ENCODE results near the gene SFSWAP. TPM values are rescaled to one million over a fixed set of nuclear protein-coding genes. Genes with fewer than 3 reads are reported as not detected.

The SFSWAP gene
- total and polyA plus RNA-seq, 2 of the 13 experiments (the other 11 are each of a cell fraction or from before 2014, with no cell fraction given) = 17.1 to 27.7 TPM

DNA sequence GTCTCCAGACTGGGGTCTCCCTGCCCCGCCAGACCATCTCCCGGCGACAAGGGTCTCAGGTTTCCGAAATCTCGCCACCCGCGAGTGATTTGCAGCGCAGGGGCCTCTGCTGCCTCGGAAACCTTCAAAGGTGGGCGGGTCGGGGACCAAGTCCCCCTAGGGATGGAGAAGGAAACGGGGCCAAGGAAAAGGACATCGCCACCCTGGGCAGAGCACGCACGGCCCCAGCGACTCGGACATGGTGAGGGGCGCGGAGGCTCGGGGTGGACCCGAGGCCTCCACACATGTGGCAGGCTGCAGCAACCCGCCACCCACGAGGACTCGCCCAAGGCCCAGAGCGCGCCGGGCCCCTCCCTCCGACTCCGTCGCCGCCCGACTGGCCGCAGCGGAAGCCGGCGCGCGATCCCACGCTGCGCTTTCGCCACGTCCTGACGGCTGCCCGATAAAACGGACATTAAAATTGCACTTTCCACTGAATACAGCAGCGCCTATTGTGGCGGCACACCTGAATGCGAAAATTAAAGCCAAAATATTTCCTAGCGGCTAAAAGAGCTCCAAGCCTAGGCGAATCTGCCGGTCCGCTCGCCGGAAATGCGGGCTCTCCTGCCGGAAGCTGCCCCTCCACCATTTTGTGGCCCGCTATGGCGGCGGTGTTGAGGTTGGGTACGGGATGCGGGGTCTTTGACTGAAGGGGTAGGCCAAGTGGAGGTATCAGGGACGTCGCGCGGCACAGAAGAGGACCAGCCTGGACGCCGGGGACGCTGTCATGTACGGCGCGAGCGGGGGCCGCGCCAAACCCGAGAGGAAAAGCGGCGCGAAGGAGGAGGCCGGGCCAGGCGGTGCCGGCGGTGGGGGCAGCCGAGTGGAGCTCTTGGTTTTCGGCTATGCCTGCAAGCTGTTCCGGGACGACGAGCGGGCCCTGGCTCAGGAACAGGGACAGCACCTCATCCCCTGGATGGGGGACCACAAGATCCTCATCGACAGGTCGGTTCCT, at the start of gene SFSWAP (continued):
- TF ChIP-seq, protein P1, sequence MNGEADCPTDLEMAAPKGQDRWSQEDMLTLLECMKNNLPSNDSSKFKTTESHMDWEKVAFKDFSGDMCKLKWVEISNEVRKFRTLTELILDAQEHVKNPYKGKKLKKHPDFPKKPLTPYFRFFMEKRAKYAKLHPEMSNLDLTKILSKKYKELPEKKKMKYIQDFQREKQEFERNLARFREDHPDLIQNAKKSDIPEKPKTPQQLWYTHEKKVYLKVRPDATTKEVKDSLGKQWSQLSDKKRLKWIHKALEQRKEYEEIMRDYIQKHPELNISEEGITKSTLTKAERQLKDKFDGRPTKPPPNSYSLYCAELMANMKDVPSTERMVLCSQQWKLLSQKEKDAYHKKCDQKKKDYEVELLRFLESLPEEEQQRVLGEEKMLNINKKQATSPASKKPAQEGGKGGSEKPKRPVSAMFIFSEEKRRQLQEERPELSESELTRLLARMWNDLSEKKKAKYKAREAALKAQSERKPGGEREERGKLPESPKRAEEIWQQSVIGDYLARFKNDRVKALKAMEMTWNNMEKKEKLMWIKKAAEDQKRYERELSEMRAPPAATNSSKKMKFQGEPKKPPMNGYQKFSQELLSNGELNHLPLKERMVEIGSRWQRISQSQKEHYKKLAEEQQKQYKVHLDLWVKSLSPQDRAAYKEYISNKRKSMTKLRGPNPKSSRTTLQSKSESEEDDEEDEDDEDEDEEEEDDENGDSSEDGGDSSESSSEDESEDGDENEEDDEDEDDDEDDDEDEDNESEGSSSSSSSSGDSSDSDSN (CRISPR knock-in tag; IDR thresholded peaks at IDR 0.05) = peak; percentile 73
- TF ChIP-seq ZNF550 (CRISPR knock-in tag; IDR thresholded peaks at IDR 0.05; ENCODE audit: borderline replicate concordance) = no peak
- no peak for TF ChIP-seq SCMH1 (CRISPR knock-in tag; IDR thresholded peaks at IDR 0.05; ENCODE audit: borderline replicate concordance)
- TF ChIP-seq PHF5A (CRISPR knock-in tag; IDR thresholded peaks at IDR 0.05; ENCODE audit: low read depth, unreplicated experiment) = no peak
- peak; percentile 72 for TF ChIP-seq POLR2AphosphoS5 (IDR thresholded peaks at IDR 0.05; ENCODE audit: low read depth, low read length)
- TF ChIP-seq GATAD2A (CRISPR knock-in tag; IDR thresholded peaks at IDR 0.05) = peak; percentile 26; the same call in 1 of the 2 replicates
- TF ChIP-seq, protein P2, sequence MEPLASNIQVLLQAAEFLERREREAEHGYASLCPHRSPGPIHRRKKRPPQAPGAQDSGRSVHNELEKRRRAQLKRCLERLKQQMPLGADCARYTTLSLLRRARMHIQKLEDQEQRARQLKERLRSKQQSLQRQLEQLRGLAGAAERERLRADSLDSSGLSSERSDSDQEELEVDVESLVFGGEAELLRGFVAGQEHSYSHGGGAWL (CRISPR knock-in tag; IDR thresholded peaks at IDR 0.05) = peak; percentile 92
- no peak for TF ChIP-seq RFX1 (IDR thresholded peaks at IDR 0.05)
- TF ChIP-seq FOXO1 (CRISPR knock-in tag; IDR thresholded peaks at IDR 0.05) = 0 out of 2 replicates have a peak, but pooled peaks have one; percentile 35
- TF ChIP-seq, protein P3, sequence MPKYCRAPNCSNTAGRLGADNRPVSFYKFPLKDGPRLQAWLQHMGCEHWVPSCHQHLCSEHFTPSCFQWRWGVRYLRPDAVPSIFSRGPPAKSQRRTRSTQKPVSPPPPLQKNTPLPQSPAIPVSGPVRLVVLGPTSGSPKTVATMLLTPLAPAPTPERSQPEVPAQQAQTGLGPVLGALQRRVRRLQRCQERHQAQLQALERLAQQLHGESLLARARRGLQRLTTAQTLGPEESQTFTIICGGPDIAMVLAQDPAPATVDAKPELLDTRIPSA (CRISPR knock-in tag; IDR thresholded peaks at IDR 0.05; ENCODE audit: borderline replicate concordance) = 0 out of 2 replicates have a peak, but pooled peaks have one; percentile 45
- TF ChIP-seq ZFYVE20 (CRISPR knock-in tag; IDR thresholded peaks at IDR 0.05; ENCODE audit: borderline replicate concordance, low read depth) = peak; percentile 89
- TF ChIP-seq, protein P4, sequence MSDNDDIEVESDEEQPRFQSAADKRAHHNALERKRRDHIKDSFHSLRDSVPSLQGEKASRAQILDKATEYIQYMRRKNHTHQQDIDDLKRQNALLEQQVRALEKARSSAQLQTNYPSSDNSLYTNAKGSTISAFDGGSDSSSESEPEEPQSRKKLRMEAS (IDR thresholded peaks at IDR 0.05) = peak; percentile 94
- TF ChIP-seq, protein P5, sequence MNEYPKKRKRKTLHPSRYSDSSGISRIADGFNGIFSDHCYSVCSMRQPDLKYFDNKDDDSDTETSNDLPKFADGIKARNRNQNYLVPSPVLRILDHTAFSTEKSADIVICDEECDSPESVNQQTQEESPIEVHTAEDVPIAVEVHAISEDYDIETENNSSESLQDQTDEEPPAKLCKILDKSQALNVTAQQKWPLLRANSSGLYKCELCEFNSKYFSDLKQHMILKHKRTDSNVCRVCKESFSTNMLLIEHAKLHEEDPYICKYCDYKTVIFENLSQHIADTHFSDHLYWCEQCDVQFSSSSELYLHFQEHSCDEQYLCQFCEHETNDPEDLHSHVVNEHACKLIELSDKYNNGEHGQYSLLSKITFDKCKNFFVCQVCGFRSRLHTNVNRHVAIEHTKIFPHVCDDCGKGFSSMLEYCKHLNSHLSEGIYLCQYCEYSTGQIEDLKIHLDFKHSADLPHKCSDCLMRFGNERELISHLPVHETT (CRISPR knock-in tag; conservative IDR thresholded peaks at IDR 0.05) = peak; percentile 68; the same call in 1 of the 2 replicates
- TF ChIP-seq ISL2 (CRISPR knock-in tag; IDR thresholded peaks at IDR 0.05) = peak; percentile 76
- peak; percentile 99 for TF ChIP-seq YY1 (IDR thresholded peaks at IDR 0.05; ENCODE audit: insufficient read depth, insufficient replicate concordance, low read depth, low read length)
- no peak for TF ChIP-seq MIXL1 (CRISPR knock-in tag; IDR thresholded peaks at IDR 0.05)
- no peak for TF ChIP-seq SMARCC2 (IDR thresholded peaks at IDR 0.05)
- peak; percentile 80 for TF ChIP-seq BRCA1 (CRISPR knock-in tag; IDR thresholded peaks at IDR 0.05)
- TF ChIP-seq RBM22 (optimal IDR thresholded peaks at IDR 0.05; ENCODE audit: low read length) = no peak
- no peak for TF ChIP-seq ZNF768 (CRISPR knock-in tag; IDR thresholded peaks at IDR 0.05)
- peak in 1 of 2 experiments; percentile 52; a peak in 2 of 4 replicates for TF ChIP-seq EP300 (IDR thresholded peaks at IDR 0.05; ENCODE audit: low read depth in 2 of 2, low read length in 2 of 2)
- TF ChIP-seq EP300 (CRISPR knock-in tag; IDR thresholded peaks at IDR 0.05; ENCODE audit: borderline replicate concordance) = no peak; the same call in 1 of the 2 replicates
- TF ChIP-seq, protein P6, sequence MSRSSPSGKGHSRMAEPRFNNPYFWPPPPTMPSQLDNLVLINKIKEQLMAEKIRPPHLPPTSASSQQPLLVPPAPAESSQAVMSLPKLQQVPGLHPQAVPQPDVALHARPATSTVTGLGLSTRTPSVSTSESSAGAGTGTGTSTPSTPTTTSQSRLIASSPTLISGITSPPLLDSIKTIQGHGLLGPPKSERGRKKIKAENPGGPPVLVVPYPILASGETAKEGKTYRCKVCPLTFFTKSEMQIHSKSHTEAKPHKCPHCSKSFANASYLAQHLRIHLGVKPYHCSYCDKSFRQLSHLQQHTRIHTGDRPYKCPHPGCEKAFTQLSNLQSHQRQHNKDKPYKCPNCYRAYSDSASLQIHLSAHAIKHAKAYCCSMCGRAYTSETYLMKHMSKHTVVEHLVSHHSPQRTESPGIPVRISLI (CRISPR knock-in tag; IDR thresholded peaks at IDR 0.05; ENCODE audit: borderline replicate concordance) = peak; percentile 55; the same call in 1 of the 2 replicates
- peak; percentile 96; the same call in 1 of the 2 replicates for TF ChIP-seq ZNF350 (CRISPR knock-in tag; IDR thresholded peaks at IDR 0.05; ENCODE audit: borderline replicate concordance, low read depth)
